Liver (tissue), 9 donors: Measurements from ENCODE around the gene NOL4L. TPM values are rescaled to one million over a fixed set of nuclear protein-coding genes. Genes with fewer than 3 reads are reported as not detected.

ENCODE experiments used
- DNase-seq: peaks from one replicate; pipeline ENCODE4 v3.0.0-alpha.2; 2017; ENCODE audit warnings: low spot score
- H3K27ac ChIP-seq, 2 donors: one replicate each; pipeline ENCODE4 v1.7.0; 2013; ENCODE audit warnings: inconsistent platforms in 2 of 2, low read length in 2 of 2, control low read depth in 1 of 2, low read depth in 1 of 2, mild to moderate bottlenecking in 1 of 2
- H3K27me3 ChIP-seq, 4 donors: one replicate each; pipeline versions ENCODE4 v1.6.1 to v1.7.0; 2013; ENCODE audit warnings: low read length in 3 of 4, inconsistent platforms in 1 of 4, mild to moderate bottlenecking in 1 of 4, moderate library complexity in 1 of 4; ENCODE audit not compliant: control insufficient read depth in 4 of 4, insufficient read depth in 4 of 4
- H3K36me3 ChIP-seq, 4 donors: one replicate each; pipeline versions ENCODE4 v1.6.1 to v1.7.0; 2013; ENCODE audit warnings: low read length in 3 of 4, mild to moderate bottlenecking in 3 of 4, low read depth in 1 of 4, moderate library complexity in 1 of 4; ENCODE audit not compliant: control insufficient read depth in 4 of 4, insufficient read depth in 3 of 4
- H3K4me1 ChIP-seq, 4 donors: one replicate each; pipeline versions ENCODE4 v1.6.1 to v1.7.0; 2013; ENCODE audit warnings: low read length in 3 of 4, mild to moderate bottlenecking in 3 of 4, moderate library complexity in 1 of 4; ENCODE audit not compliant: control insufficient read depth in 4 of 4, insufficient read depth in 4 of 4
- H3K4me3 ChIP-seq, 3 donors: one replicate each; pipeline versions ENCODE4 v1.6.1 to v1.7.0; 2013; ENCODE audit warnings: low read length in 3 of 3, control low read depth in 1 of 3, low read depth in 1 of 3, mild to moderate bottlenecking in 1 of 3
- H3K9ac ChIP-seq, 2 donors: one replicate each; pipeline ENCODE4 v1.7.0; 2013; ENCODE audit warnings: low read length in 2 of 2, mild to moderate bottlenecking in 2 of 2, moderate library complexity in 2 of 2, control low read depth in 1 of 2, low read depth in 1 of 2
- H3K9me3 ChIP-seq, 4 donors: one replicate each; pipeline versions ENCODE4 v1.6.1 to v1.7.0; 2013; ENCODE audit warnings: low read length in 3 of 4; ENCODE audit not compliant: control insufficient read depth in 4 of 4
- EGR1 ChIP-seq, 2 donors: IDR thresholded peaks; 2 replicates each; pipeline ENCODE4 v1.6.1; 2016 to 2018; ENCODE audit warnings: antibody characterized with exemption in 2 of 2, low read depth in 2 of 2
- FOXA1 ChIP-seq: IDR thresholded peaks from 2 replicates; pipeline ENCODE4 v1.6.1; 2016; ENCODE audit warnings: antibody characterized with exemption
- FOXA2 ChIP-seq: IDR thresholded peaks from 2 replicates; pipeline ENCODE4 v1.6.1; 2016; ENCODE audit warnings: antibody characterized with exemption
- GABPA ChIP-seq, 2 donors: IDR thresholded peaks in 1 of 2; conservative IDR thresholded peaks in 1 of 2; 2 replicates each; pipeline ENCODE4 v1.6.1; 2016; ENCODE audit warnings: antibody characterized with exemption in 2 of 2, mild to moderate bottlenecking in 1 of 2, moderate library complexity in 1 of 2
- HNF4A ChIP-seq, 2 donors: conservative IDR thresholded peaks; 2 replicates each; pipeline ENCODE4 v1.6.1; 2016; ENCODE audit warnings: antibody characterized with exemption in 2 of 2, mild to moderate bottlenecking in 2 of 2
- HNF4G ChIP-seq: IDR thresholded peaks from 2 replicates; pipeline ENCODE4 v1.6.1; 2016; ENCODE audit warnings: antibody characterized with exemption
- JUND ChIP-seq, 2 donors: IDR thresholded peaks; 2 replicates each; pipeline ENCODE4 v1.6.1; 2016; ENCODE audit warnings: antibody characterized with exemption in 2 of 2
- NR2F2 ChIP-seq: IDR thresholded peaks from 2 replicates; pipeline ENCODE4 v1.6.1; 2016; ENCODE audit warnings: antibody characterized with exemption
- RAD21 ChIP-seq, 2 donors: IDR thresholded peaks; 2 replicates each; pipeline ENCODE4 v1.6.1; 2016; ENCODE audit warnings: antibody characterized with exemption in 2 of 2, mild to moderate bottlenecking in 2 of 2
- RXRA ChIP-seq, 2 donors: IDR thresholded peaks; 2 replicates each; pipeline ENCODE4 v1.6.1; 2017 to 2018; ENCODE audit warnings: antibody characterized with exemption in 2 of 2, mild to moderate bottlenecking in 1 of 2
- TAF1 ChIP-seq: conservative IDR thresholded peaks from 2 replicates; pipeline ENCODE4 v1.6.1; 2016; ENCODE audit warnings: antibody characterized with exemption, mild to moderate bottlenecking
- YY1 ChIP-seq: IDR thresholded peaks from 2 replicates; pipeline ENCODE4 v1.6.1; 2016; ENCODE audit warnings: antibody characterized with exemption, mild to moderate bottlenecking
- whole genome bisulfite sequencing: extraction: QIAGEN DNeasy Blood & Tissue Kit; methylation state at CpG from one replicate; pipeline ENCODE4 v1.1.7; 2013; 5-methylcytosine and 5-hydroxymethylcytosine counted together
- polyA plus RNA-seq, 2 donors: library from polyadenylated mRNA; stranded (reverse) in 1 of 2; unstranded in 1 of 2; fragments of 200-250 nt in 1 of 2; fragments of >200 nt in 1 of 2; fragmentation: Nextera tagmentation in 1 of 2; extraction: Ambion mirVana in 1 of 2; gene quantifications; one replicate each; pipeline versions ENCODE4 v1.2.1 to v1.2.3, GENCODE V29; 2013 to 2015
- total RNA-seq, 2 donors: library from RNA; depleted of rRNA; stranded (reverse); fragments of >200 nt; gene quantifications; one replicate each; pipeline ENCODE4 v1.2.3, GENCODE V29; 2014
- TF ChIP-seq, protein P1 (sequence below): IDR thresholded peaks from 2 replicates; pipeline ENCODE4 v1.6.1; 2016; ENCODE audit warnings: antibody characterized with exemption
- TF ChIP-seq, protein P2 (sequence below): IDR thresholded peaks from 2 replicates; pipeline ENCODE4 v1.6.1; 2016; ENCODE audit warnings: antibody characterized with exemption
- TF ChIP-seq, protein P3 (sequence below): fragments of 150-350 bp; IDR thresholded peaks from 2 replicates; pipeline ENCODE4 v1.5.1; 2017; ENCODE audit warnings: improper control_type of control experiment, low read depth, low read length; ENCODE audit not compliant: missing input control
- TF ChIP-seq, protein P4 (sequence below): IDR thresholded peaks from 2 replicates; pipeline ENCODE4 v1.6.1; 2016; ENCODE audit warnings: antibody characterized with exemption, mild to moderate bottlenecking
- TF ChIP-seq, protein P5 (sequence below): IDR thresholded peaks from 2 replicates; pipeline ENCODE4 v1.6.1; 2016; ENCODE audit warnings: antibody characterized with exemption
- donor health status: healthy.
- donor health status: healthy.
- donor health status: healthy.
- donor health status: healthy.
- donor health status: healthy.

Gene NOL4L
- total and polyA plus RNA-seq, 4 donors: 2.2 to 6.8 (median 4.3) TPM

DNA sequence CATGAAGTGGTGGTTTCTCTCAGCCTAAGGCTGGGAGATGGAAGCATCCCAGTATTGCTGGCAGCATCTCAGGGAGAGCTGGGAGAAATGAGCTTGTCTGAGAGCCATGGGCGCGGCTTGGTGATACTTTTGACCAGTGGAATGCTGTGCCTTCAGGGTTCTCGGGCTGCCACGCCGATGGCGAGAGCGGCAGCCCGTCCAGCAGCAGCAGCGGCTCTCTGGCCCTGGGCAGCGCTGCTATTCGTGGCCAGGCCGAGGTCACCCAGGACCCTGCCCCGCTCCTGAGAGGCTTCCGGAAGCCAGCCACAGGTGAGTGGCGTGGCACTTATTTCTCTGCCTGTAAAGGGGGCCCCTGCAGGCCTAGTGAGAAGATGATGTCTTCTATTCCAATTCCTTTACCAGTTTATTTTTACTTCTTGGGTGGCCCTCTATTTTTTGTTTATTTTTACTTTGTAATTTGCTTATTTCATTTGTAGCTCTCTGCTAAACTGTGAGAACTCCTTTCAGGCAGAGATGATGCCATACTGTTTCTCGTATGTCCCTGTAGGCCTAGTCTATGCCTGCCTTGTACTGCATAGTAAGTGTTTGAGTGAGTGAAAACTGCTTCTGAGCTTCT lies 155.3 kb downstream of the NOL4L start:
- no peak for DNase-seq
- Histone ChIP-seq H3K27ac (no peak overlapping the region), H3K27me3 (no peaks in the 10 kb centered on the region), H3K4me3 (no peak overlapping the region), H3K4me1 (no peaks in the 10 kb centered on the region), H3K36me3 (peaks cover 16 to 71% (median 56%) of the 10 kb centered on the region in 4 donors), H3K9ac (no peak overlapping the region), H3K9me3 (no peaks in the 10 kb centered on the region)
- 97% methylated on average over 16 of the region's 16 CpGs for WGBS
- no peak for TF ChIP-seq YY1
- TF ChIP-seq EGR1 (IDR thresholded peaks at IDR 0.05; ENCODE audit: low read depth in 2 of 2): no peak
- TF ChIP-seq, protein P1, sequence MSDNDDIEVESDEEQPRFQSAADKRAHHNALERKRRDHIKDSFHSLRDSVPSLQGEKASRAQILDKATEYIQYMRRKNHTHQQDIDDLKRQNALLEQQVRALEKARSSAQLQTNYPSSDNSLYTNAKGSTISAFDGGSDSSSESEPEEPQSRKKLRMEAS: no peak
- TF ChIP-seq, protein P2, sequence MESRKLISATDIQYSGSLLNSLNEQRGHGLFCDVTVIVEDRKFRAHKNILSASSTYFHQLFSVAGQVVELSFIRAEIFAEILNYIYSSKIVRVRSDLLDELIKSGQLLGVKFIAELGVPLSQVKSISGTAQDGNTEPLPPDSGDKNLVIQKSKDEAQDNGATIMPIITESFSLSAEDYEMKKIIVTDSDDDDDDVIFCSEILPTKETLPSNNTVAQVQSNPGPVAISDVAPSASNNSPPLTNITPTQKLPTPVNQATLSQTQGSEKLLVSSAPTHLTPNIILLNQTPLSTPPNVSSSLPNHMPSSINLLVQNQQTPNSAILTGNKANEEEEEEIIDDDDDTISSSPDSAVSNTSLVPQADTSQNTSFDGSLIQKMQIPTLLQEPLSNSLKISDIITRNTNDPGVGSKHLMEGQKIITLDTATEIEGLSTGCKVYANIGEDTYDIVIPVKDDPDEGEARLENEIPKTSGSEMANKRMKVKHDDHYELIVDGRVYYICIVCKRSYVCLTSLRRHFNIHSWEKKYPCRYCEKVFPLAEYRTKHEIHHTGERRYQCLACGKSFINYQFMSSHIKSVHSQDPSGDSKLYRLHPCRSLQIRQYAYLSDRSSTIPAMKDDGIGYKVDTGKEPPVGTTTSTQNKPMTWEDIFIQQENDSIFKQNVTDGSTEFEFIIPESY: no peak
- TF ChIP-seq, protein P3, sequence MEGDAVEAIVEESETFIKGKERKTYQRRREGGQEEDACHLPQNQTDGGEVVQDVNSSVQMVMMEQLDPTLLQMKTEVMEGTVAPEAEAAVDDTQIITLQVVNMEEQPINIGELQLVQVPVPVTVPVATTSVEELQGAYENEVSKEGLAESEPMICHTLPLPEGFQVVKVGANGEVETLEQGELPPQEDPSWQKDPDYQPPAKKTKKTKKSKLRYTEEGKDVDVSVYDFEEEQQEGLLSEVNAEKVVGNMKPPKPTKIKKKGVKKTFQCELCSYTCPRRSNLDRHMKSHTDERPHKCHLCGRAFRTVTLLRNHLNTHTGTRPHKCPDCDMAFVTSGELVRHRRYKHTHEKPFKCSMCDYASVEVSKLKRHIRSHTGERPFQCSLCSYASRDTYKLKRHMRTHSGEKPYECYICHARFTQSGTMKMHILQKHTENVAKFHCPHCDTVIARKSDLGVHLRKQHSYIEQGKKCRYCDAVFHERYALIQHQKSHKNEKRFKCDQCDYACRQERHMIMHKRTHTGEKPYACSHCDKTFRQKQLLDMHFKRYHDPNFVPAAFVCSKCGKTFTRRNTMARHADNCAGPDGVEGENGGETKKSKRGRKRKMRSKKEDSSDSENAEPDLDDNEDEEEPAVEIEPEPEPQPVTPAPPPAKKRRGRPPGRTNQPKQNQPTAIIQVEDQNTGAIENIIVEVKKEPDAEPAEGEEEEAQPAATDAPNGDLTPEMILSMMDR: no peak
- TF ChIP-seq, protein P4, sequence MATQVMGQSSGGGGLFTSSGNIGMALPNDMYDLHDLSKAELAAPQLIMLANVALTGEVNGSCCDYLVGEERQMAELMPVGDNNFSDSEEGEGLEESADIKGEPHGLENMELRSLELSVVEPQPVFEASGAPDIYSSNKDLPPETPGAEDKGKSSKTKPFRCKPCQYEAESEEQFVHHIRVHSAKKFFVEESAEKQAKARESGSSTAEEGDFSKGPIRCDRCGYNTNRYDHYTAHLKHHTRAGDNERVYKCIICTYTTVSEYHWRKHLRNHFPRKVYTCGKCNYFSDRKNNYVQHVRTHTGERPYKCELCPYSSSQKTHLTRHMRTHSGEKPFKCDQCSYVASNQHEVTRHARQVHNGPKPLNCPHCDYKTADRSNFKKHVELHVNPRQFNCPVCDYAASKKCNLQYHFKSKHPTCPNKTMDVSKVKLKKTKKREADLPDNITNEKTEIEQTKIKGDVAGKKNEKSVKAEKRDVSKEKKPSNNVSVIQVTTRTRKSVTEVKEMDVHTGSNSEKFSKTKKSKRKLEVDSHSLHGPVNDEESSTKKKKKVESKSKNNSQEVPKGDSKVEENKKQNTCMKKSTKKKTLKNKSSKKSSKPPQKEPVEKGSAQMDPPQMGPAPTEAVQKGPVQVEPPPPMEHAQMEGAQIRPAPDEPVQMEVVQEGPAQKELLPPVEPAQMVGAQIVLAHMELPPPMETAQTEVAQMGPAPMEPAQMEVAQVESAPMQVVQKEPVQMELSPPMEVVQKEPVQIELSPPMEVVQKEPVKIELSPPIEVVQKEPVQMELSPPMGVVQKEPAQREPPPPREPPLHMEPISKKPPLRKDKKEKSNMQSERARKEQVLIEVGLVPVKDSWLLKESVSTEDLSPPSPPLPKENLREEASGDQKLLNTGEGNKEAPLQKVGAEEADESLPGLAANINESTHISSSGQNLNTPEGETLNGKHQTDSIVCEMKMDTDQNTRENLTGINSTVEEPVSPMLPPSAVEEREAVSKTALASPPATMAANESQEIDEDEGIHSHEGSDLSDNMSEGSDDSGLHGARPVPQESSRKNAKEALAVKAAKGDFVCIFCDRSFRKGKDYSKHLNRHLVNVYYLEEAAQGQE: no peak
- TF ChIP-seq JUND (IDR thresholded peaks at IDR 0.05): no peak
- TF ChIP-seq RXRA (IDR thresholded peaks at IDR 0.05): no peak
- no peak for TF ChIP-seq HNF4G
- TF ChIP-seq FOXA2: no peak
- no peak for TF ChIP-seq NR2F2
- no peak for TF ChIP-seq GABPA (IDR thresholded peaks at IDR 0.05 in 1 of 2, conservative IDR thresholded peaks at IDR 0.05 in 1 of 2)
- no peak for TF ChIP-seq TAF1

DNA sequence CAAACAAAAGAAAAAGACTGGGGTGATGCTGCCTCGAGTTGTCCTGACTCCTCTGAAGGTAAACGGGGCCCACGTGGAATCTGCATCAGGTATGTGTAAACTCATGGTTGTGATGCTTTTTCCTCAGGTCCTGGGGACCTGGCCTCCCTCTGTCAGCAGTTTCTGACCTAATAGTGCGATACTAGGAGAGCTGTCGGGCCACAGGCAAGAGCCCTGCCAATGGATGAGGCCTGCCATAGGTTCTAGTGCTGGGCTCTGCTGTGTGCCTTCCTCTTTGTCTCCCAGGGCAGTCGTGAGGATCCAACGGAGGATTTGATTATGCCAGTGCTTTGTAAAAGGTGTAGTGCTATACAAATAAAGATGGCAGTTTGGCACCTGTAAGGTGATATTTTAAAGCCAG lies 155.8 kb downstream of the NOL4L start:
- H3K36me3 ChIP-seq: peaks cover 16 to 66% (median 52%) of the 10 kb centered on the region in 4 donors
- TF ChIP-seq JUND (IDR thresholded peaks at IDR 0.05) (no peak), GABPA (IDR thresholded peaks at IDR 0.05 in 1 of 2, conservative IDR thresholded peaks at IDR 0.05 in 1 of 2) (no peak), FOXA1 (no peak), HNF4A (conservative IDR thresholded peaks at IDR 0.05) (no peak), FOXA2 (no peak), RXRA (IDR thresholded peaks at IDR 0.05) (no peak), RAD21 (IDR thresholded peaks at IDR 0.05) (no peak), HNF4G (no peak), EGR1 (IDR thresholded peaks at IDR 0.05; ENCODE audit: low read depth in 2 of 2) (no peak)
- TF ChIP-seq, protein P3: no peak
- TF ChIP-seq, protein P4: no peak
- TF ChIP-seq, protein P5, sequence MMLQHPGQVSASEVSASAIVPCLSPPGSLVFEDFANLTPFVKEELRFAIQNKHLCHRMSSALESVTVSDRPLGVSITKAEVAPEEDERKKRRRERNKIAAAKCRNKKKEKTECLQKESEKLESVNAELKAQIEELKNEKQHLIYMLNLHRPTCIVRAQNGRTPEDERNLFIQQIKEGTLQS: no peak

More for the DNA sequence above, 155.8 kb downstream of the NOL4L start:
- no peak for DNase-seq
- Histone ChIP-seq H3K4me1 (no peaks in the 10 kb centered on the region), H3K27ac (no peak overlapping the region), H3K4me3 (no peak overlapping the region), H3K27me3 (no peaks in the 10 kb centered on the region), H3K9ac (no peak overlapping the region), H3K9me3 (no peaks in the 10 kb centered on the region)
- WGBS: 94% methylated on average over 7 of the region's 7 CpGs
